Measurements from ENCODE around the gene C1QB. TPM values are rescaled to one million over a fixed set of nuclear protein-coding genes. Genes with fewer than 3 reads are reported as not detected.

C1QB gene
- not detected for polyA plus RNA-seq (2012; ENCODE audit: insufficient read depth, insufficient read length)

GRCh38 chr1:22652881-22653316 is at the start of gene C1QB:
C1QB (plus strand) TSS chr1:22653236; CDS start chr1:22659463, 6,227 bp downstream.
- H3K4me3 ChIP-seq (ENCODE audit: low read length), result no peak within 1 kb of the TSS
- DNase-seq (ENCODE audit: low read depth, low spot score), result no peak

GRCh38 chr1:22606161-22606560 is 46.9 kb upstream of the C1QB start:
- no peak for DNase-seq (ENCODE audit: low read depth, low spot score)
- H3K4me3 ChIP-seq (ENCODE audit: low read length), result no peak overlapping the region

GRCh38 chr1:22607154-22607553 is 45.9 kb upstream of the C1QB start:
- no peak overlapping the region for H3K4me3 ChIP-seq (ENCODE audit: low read length)
- no peak for DNase-seq (ENCODE audit: low read depth, low spot score)

- no peak for DNase-seq (ENCODE audit: low read depth, low spot score)
Observed at GRCh38 chr1:22608361-22608760, 44.7 kb upstream of the C1QB start.

GRCh38 chr1:22609291-22609690 is 43.7 kb upstream of the C1QB start:
- no peak for DNase-seq (ENCODE audit: low read depth, low spot score)

More at GRCh38 chr1:22608361-22608760, 44.7 kb upstream of the C1QB start:
- H3K4me3 ChIP-seq (ENCODE audit: low read length), result no peak overlapping the region

GRCh38 chr1:22611530-22611947 is 41.5 kb upstream of the C1QB start:
- no peak overlapping the region for H3K4me3 ChIP-seq (ENCODE audit: low read length)
- peak; percentile 58 for DNase-seq (ENCODE audit: low read depth, low spot score)

More at GRCh38 chr1:22609291-22609690, 43.7 kb upstream of the C1QB start:
- H3K4me3 ChIP-seq (ENCODE audit: low read length), result no peak overlapping the region

- DNase-seq (ENCODE audit: low read depth, low spot score), result no peak
- no peak overlapping the region for H3K4me3 ChIP-seq (ENCODE audit: low read length)
Observed at GRCh38 chr1:22612671-22613571, 40.1 kb upstream of the C1QB start.

GRCh38 chr1:22613572-22613918 is 39.5 kb upstream of the C1QB start:
- H3K4me3 ChIP-seq (ENCODE audit: low read length), result no peak overlapping the region
- no peak for DNase-seq (ENCODE audit: low read depth, low spot score)

- DNase-seq (ENCODE audit: low read depth, low spot score), result no peak
- no peak overlapping the region for H3K4me3 ChIP-seq (ENCODE audit: low read length)
Observed at GRCh38 chr1:22613951-22614350, 39.1 kb upstream of the C1QB start.

GRCh38 chr1:22615886-22616285 is 37.1 kb upstream of the C1QB start:
- H3K4me3 ChIP-seq (ENCODE audit: low read length), result no peak overlapping the region
- DNase-seq (ENCODE audit: low read depth, low spot score), result no peak

GRCh38 chr1:22616571-22616970 is 36.5 kb upstream of the C1QB start:
- H3K4me3 ChIP-seq (ENCODE audit: low read length), result no peak overlapping the region
- DNase-seq (ENCODE audit: low read depth, low spot score), result no peak

- H3K4me3 ChIP-seq (ENCODE audit: low read length), result no peak overlapping the region
- no peak for DNase-seq (ENCODE audit: low read depth, low spot score)
Observed at GRCh38 chr1:22618056-22618455, 35.0 kb upstream of the C1QB start.

GRCh38 chr1:22619252-22619651 is 33.8 kb upstream of the C1QB start:
- H3K4me3 ChIP-seq (ENCODE audit: low read length), result no peak overlapping the region

GRCh38 chr1:22619798-22620197 is 33.2 kb upstream of the C1QB start:
- H3K4me3 ChIP-seq (ENCODE audit: low read length), result no peak overlapping the region
- no peak for DNase-seq (ENCODE audit: low read depth, low spot score)

More at GRCh38 chr1:22619252-22619651, 33.8 kb upstream of the C1QB start:
- DNase-seq (ENCODE audit: low read depth, low spot score), result peak; percentile 62

- no peak for DNase-seq (ENCODE audit: low read depth, low spot score)
- H3K4me3 ChIP-seq (ENCODE audit: low read length), result no peak overlapping the region
Observed at GRCh38 chr1:22621761-22622160, 31.3 kb upstream of the C1QB start.

GRCh38 chr1:22625262-22625925 is 27.6 kb upstream of the C1QB start:
- no peak overlapping the region for H3K4me3 ChIP-seq (ENCODE audit: low read length)
- DNase-seq (ENCODE audit: low read depth, low spot score), result no peak

GRCh38 chr1:22626237-22627157 is 26.5 kb upstream of the C1QB start:
- H3K4me3 ChIP-seq (ENCODE audit: low read length), result no peak overlapping the region
- no peak for DNase-seq (ENCODE audit: low read depth, low spot score)

GRCh38 chr1:22627331-22627730 is 25.7 kb upstream of the C1QB start:
- DNase-seq (ENCODE audit: low read depth, low spot score), result no peak
- H3K4me3 ChIP-seq (ENCODE audit: low read length), result no peak overlapping the region

- H3K4me3 ChIP-seq (ENCODE audit: low read length), result no peak overlapping the region
- no peak for DNase-seq (ENCODE audit: low read depth, low spot score)
Observed at GRCh38 chr1:22628698-22629444, 24.2 kb upstream of the C1QB start.
